ENCODE results near the gene ATP8B3. TPM values are rescaled to one million over a fixed set of nuclear protein-coding genes. Genes with fewer than 3 reads are reported as not detected.

ATP8B3 gene
- total RNA-seq, 2 donors from 2014 or later, result 0.51 to 0.74 TPM

DNA sequence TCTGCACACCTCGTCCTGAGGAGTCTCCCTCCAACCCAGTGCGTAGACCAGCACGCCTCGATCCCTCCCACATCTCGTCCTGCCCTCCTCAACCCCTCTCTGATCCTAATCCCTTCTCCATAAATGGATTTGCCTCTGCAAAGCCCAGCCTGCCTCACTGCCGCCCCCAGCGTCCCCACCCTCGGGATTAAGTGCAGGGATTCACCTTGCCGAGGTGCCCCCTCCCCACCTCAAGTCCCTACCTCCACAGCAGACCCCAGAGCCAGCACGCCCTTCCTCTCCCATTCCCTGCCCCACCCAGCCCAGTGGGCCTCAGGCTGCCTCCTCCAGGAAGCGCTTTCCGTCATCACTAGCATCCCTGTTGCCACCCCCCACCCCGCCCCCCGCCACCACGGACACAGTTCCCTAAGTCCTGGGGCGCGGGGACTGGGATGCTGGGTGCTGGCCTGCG, 47.3 kb upstream of the ATP8B3 start:
- Histone ChIP-seq H3K9me3 (no peaks in the 10 kb centered on the region), H3K27me3 (no peaks in the 10 kb centered on the region), H3K36me3 (no peaks in the 10 kb centered on the region), H3K4me3 (no peak overlapping the region), H3K4me1 (peaks cover 0 to 82% of the 10 kb centered on the region in 2 donors), H3K27ac (peak overlapping the region in 1 of 2 donors; percentile 47)
- no peak for DNase-seq (ENCODE audit: low spot score)
- TF ChIP-seq, protein P1, sequence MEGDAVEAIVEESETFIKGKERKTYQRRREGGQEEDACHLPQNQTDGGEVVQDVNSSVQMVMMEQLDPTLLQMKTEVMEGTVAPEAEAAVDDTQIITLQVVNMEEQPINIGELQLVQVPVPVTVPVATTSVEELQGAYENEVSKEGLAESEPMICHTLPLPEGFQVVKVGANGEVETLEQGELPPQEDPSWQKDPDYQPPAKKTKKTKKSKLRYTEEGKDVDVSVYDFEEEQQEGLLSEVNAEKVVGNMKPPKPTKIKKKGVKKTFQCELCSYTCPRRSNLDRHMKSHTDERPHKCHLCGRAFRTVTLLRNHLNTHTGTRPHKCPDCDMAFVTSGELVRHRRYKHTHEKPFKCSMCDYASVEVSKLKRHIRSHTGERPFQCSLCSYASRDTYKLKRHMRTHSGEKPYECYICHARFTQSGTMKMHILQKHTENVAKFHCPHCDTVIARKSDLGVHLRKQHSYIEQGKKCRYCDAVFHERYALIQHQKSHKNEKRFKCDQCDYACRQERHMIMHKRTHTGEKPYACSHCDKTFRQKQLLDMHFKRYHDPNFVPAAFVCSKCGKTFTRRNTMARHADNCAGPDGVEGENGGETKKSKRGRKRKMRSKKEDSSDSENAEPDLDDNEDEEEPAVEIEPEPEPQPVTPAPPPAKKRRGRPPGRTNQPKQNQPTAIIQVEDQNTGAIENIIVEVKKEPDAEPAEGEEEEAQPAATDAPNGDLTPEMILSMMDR (IDR thresholded peaks at IDR 0.05), result no peak

- no peaks in the 10 kb centered on the region for H3K27me3 ChIP-seq
- peak overlapping the region in 1 of 2 donors; percentile 83 for H3K27ac ChIP-seq
- TF ChIP-seq, protein P1 (IDR thresholded peaks at IDR 0.05), result no peak
- DNase-seq (ENCODE audit: low spot score), result no peak
- H3K4me3 ChIP-seq, result no peak overlapping the region
- no peaks in the 10 kb centered on the region for H3K9me3 ChIP-seq
- H3K4me1 ChIP-seq, result peaks cover 0 to 89% of the 10 kb centered on the region in 2 donors
- H3K36me3 ChIP-seq, result no peaks in the 10 kb centered on the region
Observed at GRCh38 chr19:1858412-1859081, 46.5 kb upstream of the ATP8B3 start.

GRCh38 chr19:1857648-1858326, 45.7 kb upstream of the ATP8B3 start:
- H3K4me3 ChIP-seq, result peak overlapping the region in 1 of 2 donors; percentile 56
- DNase-seq (ENCODE audit: low spot score), result no peak

DNA sequence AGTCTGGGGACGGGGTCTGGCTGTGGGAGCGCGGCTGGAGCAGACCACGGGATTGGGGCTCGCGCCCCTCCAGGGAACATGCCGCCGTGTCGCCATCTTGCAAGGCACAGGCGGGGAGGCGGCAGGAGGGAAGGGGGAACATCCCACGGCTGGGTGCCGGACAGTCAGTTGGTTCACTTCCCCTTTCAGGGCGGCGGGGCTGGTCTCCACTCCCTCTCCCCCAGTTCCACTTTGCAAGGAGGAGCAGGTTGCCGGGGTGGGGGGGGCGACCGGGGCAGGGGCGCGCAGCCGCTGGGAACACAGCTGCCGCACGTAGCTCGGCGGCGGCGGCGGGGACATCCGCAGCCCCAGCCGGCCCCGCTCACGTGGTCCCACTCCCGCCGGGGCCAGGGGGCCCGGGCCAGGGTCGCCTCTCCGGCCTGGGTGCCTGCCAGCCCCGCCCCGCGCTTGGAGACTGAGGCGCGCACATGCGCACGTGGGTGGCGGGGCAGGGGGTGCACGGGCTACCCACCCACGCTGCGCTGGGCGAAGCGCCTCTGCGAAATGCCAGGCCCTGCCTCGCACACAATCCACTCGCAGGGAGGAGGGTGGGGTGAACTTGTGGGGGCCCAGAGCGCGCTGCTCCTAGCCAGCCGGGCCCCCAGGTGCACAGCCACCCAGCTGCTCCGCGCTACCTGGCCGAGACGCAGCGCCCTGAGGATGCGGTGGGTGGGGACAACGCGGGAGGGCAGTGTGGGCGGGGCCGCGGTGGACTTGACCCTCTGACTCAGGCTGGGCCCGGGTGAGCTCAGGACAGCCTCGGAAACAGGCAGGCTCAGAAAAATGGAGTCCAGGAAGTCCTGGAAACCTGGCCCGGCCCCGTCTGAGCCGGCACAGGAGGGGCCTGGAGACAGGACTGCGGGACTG, 44.9 kb upstream of the ATP8B3 start:
- Histone ChIP-seq H3K36me3 (no peaks in the 10 kb centered on the region), H3K27me3 (no peaks in the 10 kb centered on the region), H3K27ac (peak overlapping the region; percentile 83 to 88), H3K4me1 (peaks cover 0 to 100% of the 10 kb centered on the region in 2 donors), H3K9me3 (no peaks in the 10 kb centered on the region), H3K4me3 (peak overlapping the region; percentile 24 to 56)
- TF ChIP-seq, protein P1 (IDR thresholded peaks at IDR 0.05), result no peak
- peak; percentile 91 for DNase-seq (ENCODE audit: low spot score)

More at GRCh38 chr19:1857648-1858326, 45.7 kb upstream of the ATP8B3 start:
- peak overlapping the region; percentile 83 to 88 for H3K27ac ChIP-seq
- H3K36me3 ChIP-seq, result no peaks in the 10 kb centered on the region
- H3K27me3 ChIP-seq, result no peaks in the 10 kb centered on the region
- TF ChIP-seq, protein P1 (IDR thresholded peaks at IDR 0.05), result no peak
- H3K9me3 ChIP-seq, result no peaks in the 10 kb centered on the region
- peaks cover 0 to 97% of the 10 kb centered on the region in 2 donors for H3K4me1 ChIP-seq

GRCh38 chr19:1856345-1856697, 44.2 kb upstream of the ATP8B3 start:
- Histone ChIP-seq H3K36me3 (no peaks in the 10 kb centered on the region), H3K27ac (peak overlapping the region; percentile 83 to 88), H3K9me3 (no peaks in the 10 kb centered on the region), H3K4me1 (peaks cover 0 to 97% of the 10 kb centered on the region in 2 donors), H3K4me3 (peak overlapping the region; percentile 24 to 56), H3K27me3 (no peaks in the 10 kb centered on the region)
- no peak for DNase-seq (ENCODE audit: low spot score)
- TF ChIP-seq, protein P1 (IDR thresholded peaks at IDR 0.05), result no peak
